Thyroid gland (tissue), 4 donors: ENCODE measurements around the gene FLT4.

Source experiments
- POLR2A ChIP-seq, 2 donors: fragments of 450-650 bp; IDR thresholded peaks; one replicate each; pipeline ENCODE4 v1.6.1; 2017; ENCODE audit warnings: antibody characterized with exemption in 2 of 2, mild to moderate bottlenecking in 2 of 2, moderate library complexity in 1 of 2
- TF ChIP-seq, protein P1 (sequence below), 6 experiments: fragments of 200-600 bp in 3 of 6; fragments of 450-650 bp in 3 of 6; sonication (generic) in 3 of 6; IDR thresholded peaks; one replicate each; pipeline ENCODE4 v1.5.1; 2016 to 2019; ENCODE audit warnings: antibody characterized with exemption in 6 of 6, mild to moderate bottlenecking in 2 of 6, inconsistent platforms in 1 of 6, moderate library complexity in 1 of 6

DNA sequence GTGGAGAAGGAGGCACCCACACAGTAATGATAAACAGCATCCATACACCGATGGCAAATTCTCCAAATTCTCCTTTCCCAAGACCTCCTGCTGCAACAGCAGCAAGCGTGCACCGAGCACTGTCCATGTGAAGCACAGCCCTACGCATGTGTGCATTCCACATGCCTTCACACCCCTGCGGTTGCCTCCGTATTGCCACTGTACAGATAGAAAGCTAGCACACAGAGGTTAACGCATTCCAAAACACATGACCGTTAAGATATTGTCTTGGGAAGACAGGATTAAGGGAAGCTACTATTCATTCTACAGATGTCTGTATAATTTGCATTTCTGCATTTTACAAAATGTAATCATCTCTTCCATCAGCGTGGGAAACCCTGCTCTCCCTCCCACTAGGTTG lies 6.6 kb downstream of the FLT4 start:
- TF ChIP-seq, protein P1, sequence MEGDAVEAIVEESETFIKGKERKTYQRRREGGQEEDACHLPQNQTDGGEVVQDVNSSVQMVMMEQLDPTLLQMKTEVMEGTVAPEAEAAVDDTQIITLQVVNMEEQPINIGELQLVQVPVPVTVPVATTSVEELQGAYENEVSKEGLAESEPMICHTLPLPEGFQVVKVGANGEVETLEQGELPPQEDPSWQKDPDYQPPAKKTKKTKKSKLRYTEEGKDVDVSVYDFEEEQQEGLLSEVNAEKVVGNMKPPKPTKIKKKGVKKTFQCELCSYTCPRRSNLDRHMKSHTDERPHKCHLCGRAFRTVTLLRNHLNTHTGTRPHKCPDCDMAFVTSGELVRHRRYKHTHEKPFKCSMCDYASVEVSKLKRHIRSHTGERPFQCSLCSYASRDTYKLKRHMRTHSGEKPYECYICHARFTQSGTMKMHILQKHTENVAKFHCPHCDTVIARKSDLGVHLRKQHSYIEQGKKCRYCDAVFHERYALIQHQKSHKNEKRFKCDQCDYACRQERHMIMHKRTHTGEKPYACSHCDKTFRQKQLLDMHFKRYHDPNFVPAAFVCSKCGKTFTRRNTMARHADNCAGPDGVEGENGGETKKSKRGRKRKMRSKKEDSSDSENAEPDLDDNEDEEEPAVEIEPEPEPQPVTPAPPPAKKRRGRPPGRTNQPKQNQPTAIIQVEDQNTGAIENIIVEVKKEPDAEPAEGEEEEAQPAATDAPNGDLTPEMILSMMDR (IDR thresholded peaks at IDR 0.05): no peak
- TF ChIP-seq POLR2A (IDR thresholded peaks at IDR 0.05): no peak
